ENCODE data around the gene SPAG6. TPM values are rescaled to one million over a fixed set of nuclear protein-coding genes. Genes with fewer than 3 reads are reported as not detected.

SPAG6 gene
- total and polyA plus RNA-seq, 9 of the 15 experiments (the other 6 are each of a cell fraction or from before 2014, with no cell fraction given) = 3.5 to 23.1 (median 11.8) TPM

- WGBS (ENCODE audit: insufficient coverage, low coverage, missing lambda C conversion rate) = under 1% methylated on average over 9 of the region's 9 CpGs
- DNase-seq (ENCODE audit: extremely low read depth in 1 of 4, low spot score in 3 of 4) (no peak), FAIRE-seq (no peak), ATAC-seq (no peak)
- 0 out of 2 replicates have a peak overlapping the region, but pooled peaks have one; percentile 14 for H2AFZ ChIP-seq (ENCODE audit: low read depth, low read length)
- ChIA-PET POLR2A (interaction anchor here (0.9 to 2.1 kb wide), 6 partner anchors 8 to 657 kb away, joined by 3 to 17 read pairs (median 4); partner anchors contain the start of gene COMMD3), CTCF (ENCODE audit: low intra/inter-chr PET ratio) (no interaction called here)
- peak overlapping the region; percentile 65 to 90 for H3K9ac ChIP-seq (ENCODE audit: insufficient read depth in 1 of 2, low read depth in 2 of 2, low read length in 2 of 2)
- in situ Hi-C loops (cut with MboI) = no loop called here
- 0 out of 2 replicates have a peak, but pooled peaks cover 6% of the 10 kb centered on the region for H4K20me1 ChIP-seq (replicated peaks; ENCODE audit: control insufficient read depth, insufficient read depth, low read length)
- H3K27me3 ChIP-seq (ENCODE audit: control insufficient read depth in 2 of 2, insufficient read depth in 2 of 2, low read length in 2 of 2) = peaks cover 6 to 7% of the 10 kb centered on the region in 2 experiments; a peak in 3 of 5 replicates
- H3K36me3 ChIP-seq (ENCODE audit: control insufficient read depth, insufficient read depth, low read length) = peaks cover 38% of the 10 kb centered on the region
- peaks cover 9 to 21% of the 10 kb centered on the region in 2 experiments; a peak in 3 of 5 replicates for H3K4me1 ChIP-seq (replicated peaks in 1 of 2; ENCODE audit: control insufficient read depth in 2 of 2, insufficient read depth in 2 of 2, low read length in 2 of 2)
- intact Hi-C loops (cut with micrococcal nuclease) = loop anchor here (5.0 kb wide), 1 partner anchor 187 kb away; no protein-coding TSS in a partner anchor
- peak overlapping the region; percentile 73 for H3K4me2 ChIP-seq (ENCODE audit: insufficient read depth, low read length)
- H3K9me3 ChIP-seq (replicated peaks; ENCODE audit: control insufficient read depth, insufficient read depth, low read depth, low read length) = no peaks in the 10 kb centered on the region
- H3K4me3 ChIP-seq = peak overlapping the region; percentile 50
- no TSS peak for BruUV-seq (replicated peaks)
- H3K79me2 ChIP-seq (ENCODE audit: control insufficient read depth, insufficient read depth, low read length) = peaks cover 56% of the 10 kb centered on the region
- TF ChIP-seq MCM2 (IDR thresholded peaks at IDR 0.05; ENCODE audit: low read depth) = no peak
- TF ChIP-seq SIN3A (IDR thresholded peaks at IDR 0.05; ENCODE audit: borderline replicate concordance in 2 of 2, control insufficient read depth in 1 of 2, low read depth in 2 of 2, low read length in 2 of 2) = peak in 1 of 2 experiments; percentile 67; a peak in 1 of 4 replicates
- TF ChIP-seq RAD51 (IDR thresholded peaks at IDR 0.05; ENCODE audit: borderline replicate concordance, low read depth) = peak; percentile 43; the same call in 1 of the 2 replicates
- TF ChIP-seq, protein P1, sequence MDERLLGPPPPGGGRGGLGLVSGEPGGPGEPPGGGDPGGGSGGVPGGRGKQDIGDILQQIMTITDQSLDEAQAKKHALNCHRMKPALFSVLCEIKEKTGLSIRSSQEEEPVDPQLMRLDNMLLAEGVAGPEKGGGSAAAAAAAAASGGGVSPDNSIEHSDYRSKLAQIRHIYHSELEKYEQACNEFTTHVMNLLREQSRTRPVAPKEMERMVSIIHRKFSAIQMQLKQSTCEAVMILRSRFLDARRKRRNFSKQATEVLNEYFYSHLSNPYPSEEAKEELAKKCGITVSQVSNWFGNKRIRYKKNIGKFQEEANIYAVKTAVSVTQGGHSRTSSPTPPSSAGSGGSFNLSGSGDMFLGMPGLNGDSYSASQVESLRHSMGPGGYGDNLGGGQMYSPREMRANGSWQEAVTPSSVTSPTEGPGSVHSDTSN (CRISPR knock-in tag; IDR thresholded peaks at IDR 0.05; ENCODE audit: low read depth) = no peak
- TF ChIP-seq, protein P1 (tag; conservative IDR thresholded peaks at IDR 0.05; ENCODE audit: low read depth) = peak; percentile 52; the same call in 1 of the 2 replicates
- TF ChIP-seq HDAC3 (IDR thresholded peaks at IDR 0.05; ENCODE audit: borderline replicate concordance, partially characterized antibody) = no peak
- peak in 1 of 2 experiments; percentile 26; a peak in 2 of 4 replicates for TF ChIP-seq MNT (conservative IDR thresholded peaks at IDR 0.05)
- 0 out of 2 replicates have a peak, but pooled peaks have one; percentile 11 for TF ChIP-seq SIN3B (IDR thresholded peaks at IDR 0.05; ENCODE audit: low read depth)
- TF ChIP-seq MEIS2 (IDR thresholded peaks at IDR 0.05; ENCODE audit: partially characterized antibody) = peak; percentile 66
- peak overlapping the region; percentile 68 for H3K27ac ChIP-seq (ENCODE audit: extremely low read depth, low read depth, low read length)
- H3K9me1 ChIP-seq (ENCODE audit: control insufficient read depth, insufficient read depth, low read length) = no peaks in the 10 kb centered on the region
These were observed 20.4 kb upstream of the SPAG6 start for GRCh38 chr10:22324893-22325271.
